ENCODE results near the gene ASCL1.

The ASCL1 gene

DNA sequence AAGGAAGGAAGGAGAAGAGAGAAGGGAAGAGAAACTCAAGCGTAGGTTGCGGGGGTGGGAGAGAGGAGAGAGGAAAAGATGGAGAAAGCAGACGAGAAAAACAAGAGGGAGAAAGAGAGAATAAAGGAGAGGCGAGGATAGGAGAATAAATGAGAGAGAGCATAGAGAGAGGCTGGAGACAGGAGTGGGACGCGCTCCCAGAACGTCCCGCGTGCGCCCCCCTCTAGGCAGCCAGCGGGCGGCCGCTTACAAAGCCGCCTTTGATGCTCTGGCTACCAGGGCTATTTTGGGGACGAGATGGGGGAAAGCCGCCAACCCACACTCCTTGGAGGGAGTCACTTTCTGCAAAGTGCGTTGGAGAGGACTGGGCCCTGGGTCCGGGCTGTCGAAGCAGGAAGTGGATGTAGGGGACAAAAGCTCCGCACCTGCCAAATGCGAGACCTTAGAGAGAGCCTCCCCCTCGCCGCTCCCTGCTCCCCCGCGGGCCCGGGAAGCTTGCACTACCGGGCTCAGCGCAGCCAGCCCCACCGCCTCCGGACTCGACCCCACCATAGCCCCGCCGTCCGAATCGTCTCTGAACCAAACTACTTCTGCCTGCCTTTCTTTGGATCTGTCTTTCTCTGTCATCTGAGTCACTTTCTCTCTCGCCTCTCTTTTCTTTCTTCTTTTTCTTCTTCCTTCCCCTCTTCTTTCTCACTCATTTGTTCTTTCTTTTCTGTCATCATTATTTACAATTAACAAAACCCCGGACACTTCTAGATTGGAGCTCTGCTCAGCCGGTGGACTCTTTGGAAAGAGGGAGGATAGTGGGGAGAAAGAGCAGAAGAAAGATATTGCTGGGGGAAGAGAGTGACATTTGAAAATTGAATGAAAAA, 8.0 kb downstream of the ASCL1 start:
- CTCF ChIA-PET = no interaction called here
- DNase-seq (ENCODE audit: low read depth, low spot score) = no peak

GRCh38 chr12:102966200-102966863, 8.9 kb downstream of the ASCL1 start:
- TF ChIP-seq, protein P1, sequence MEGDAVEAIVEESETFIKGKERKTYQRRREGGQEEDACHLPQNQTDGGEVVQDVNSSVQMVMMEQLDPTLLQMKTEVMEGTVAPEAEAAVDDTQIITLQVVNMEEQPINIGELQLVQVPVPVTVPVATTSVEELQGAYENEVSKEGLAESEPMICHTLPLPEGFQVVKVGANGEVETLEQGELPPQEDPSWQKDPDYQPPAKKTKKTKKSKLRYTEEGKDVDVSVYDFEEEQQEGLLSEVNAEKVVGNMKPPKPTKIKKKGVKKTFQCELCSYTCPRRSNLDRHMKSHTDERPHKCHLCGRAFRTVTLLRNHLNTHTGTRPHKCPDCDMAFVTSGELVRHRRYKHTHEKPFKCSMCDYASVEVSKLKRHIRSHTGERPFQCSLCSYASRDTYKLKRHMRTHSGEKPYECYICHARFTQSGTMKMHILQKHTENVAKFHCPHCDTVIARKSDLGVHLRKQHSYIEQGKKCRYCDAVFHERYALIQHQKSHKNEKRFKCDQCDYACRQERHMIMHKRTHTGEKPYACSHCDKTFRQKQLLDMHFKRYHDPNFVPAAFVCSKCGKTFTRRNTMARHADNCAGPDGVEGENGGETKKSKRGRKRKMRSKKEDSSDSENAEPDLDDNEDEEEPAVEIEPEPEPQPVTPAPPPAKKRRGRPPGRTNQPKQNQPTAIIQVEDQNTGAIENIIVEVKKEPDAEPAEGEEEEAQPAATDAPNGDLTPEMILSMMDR (IDR thresholded peaks at IDR 0.05; ENCODE audit: insufficient read depth, low read length, missing control alignments) = no peak
- DNase-seq (ENCODE audit: low read depth, low spot score) = no peak
- no peak overlapping the region for H3K4me3 ChIP-seq (ENCODE audit: low read depth, low read length)
- CTCF ChIA-PET = no interaction called here
- POLR2A ChIA-PET = no interaction called here

More for the DNA sequence above, 8.0 kb downstream of the ASCL1 start:
- TF ChIP-seq, protein P1 (IDR thresholded peaks at IDR 0.05; ENCODE audit: insufficient read depth, low read length, missing control alignments) = no peak
- no peak overlapping the region for H3K4me3 ChIP-seq (ENCODE audit: low read depth, low read length)
- POLR2A ChIA-PET = no interaction called here

- TF ChIP-seq, protein P1 (IDR thresholded peaks at IDR 0.05; ENCODE audit: insufficient read depth, low read length, missing control alignments) = no peak
- no peak overlapping the region for H3K4me3 ChIP-seq (ENCODE audit: low read depth, low read length)
- ChIA-PET CTCF (no interaction called here), POLR2A (no interaction called here)
- no peak for DNase-seq (ENCODE audit: low read depth, low spot score)
These were observed 13.3 kb downstream of the ASCL1 start for GRCh38 chr12:102970780-102971179.

GRCh38 chr12:102971227-102971626, 13.8 kb downstream of the ASCL1 start:
- TF ChIP-seq, protein P1 (IDR thresholded peaks at IDR 0.05; ENCODE audit: insufficient read depth, low read length, missing control alignments) = no peak
- CTCF ChIA-PET = interaction anchor here (0.9 kb wide), 1 partner anchor 577 kb away, joined by 3 read pairs; no protein-coding TSS in a partner anchor
- DNase-seq (ENCODE audit: low read depth, low spot score) = no peak

GRCh38 chr12:102973583-102973982, 16.1 kb downstream of the ASCL1 start:
- no peak for DNase-seq (ENCODE audit: low read depth, low spot score)
- TF ChIP-seq, protein P1 (IDR thresholded peaks at IDR 0.05; ENCODE audit: insufficient read depth, low read length, missing control alignments) = no peak
- ChIA-PET POLR2A (no interaction called here), CTCF (no interaction called here)
- no peak overlapping the region for H3K4me3 ChIP-seq (ENCODE audit: low read depth, low read length)

More at GRCh38 chr12:102971227-102971626, 13.8 kb downstream of the ASCL1 start:
- no peak overlapping the region for H3K4me3 ChIP-seq (ENCODE audit: low read depth, low read length)
- POLR2A ChIA-PET = no interaction called here

GRCh38 chr12:102976609-102977280, 19.3 kb downstream of the ASCL1 start:
- POLR2A ChIA-PET = no interaction called here
- DNase-seq (ENCODE audit: low read depth, low spot score) = no peak
- H3K4me3 ChIP-seq (ENCODE audit: low read depth, low read length) = no peak overlapping the region
- CTCF ChIA-PET = no interaction called here
- TF ChIP-seq, protein P1 (IDR thresholded peaks at IDR 0.05; ENCODE audit: insufficient read depth, low read length, missing control alignments) = no peak

All from AG04449 (cell line).